HL-60/S4 (cell line): ENCODE data around the gene KIF16B.
"Not testable (repeated sequence)": the region's sequence is repeated elsewhere in the genome, so short reads cannot be mapped to it uniquely, and the experiment has no call there.

Source experiments
- in situ Hi-C: fragments of 300-500 bp; cut with MboI; formaldehyde crosslinking; loops from 2 replicates; pipeline ENCODE4 v1.14.3; 2022; ENCODE audit warnings: low sequenced_read_pairs

The KIF16B gene

GRCh38 chr20:16596404-16596803, 23.2 kb upstream of the KIF16B start:
- in situ Hi-C loops, result not testable (repeated sequence)

DNA sequence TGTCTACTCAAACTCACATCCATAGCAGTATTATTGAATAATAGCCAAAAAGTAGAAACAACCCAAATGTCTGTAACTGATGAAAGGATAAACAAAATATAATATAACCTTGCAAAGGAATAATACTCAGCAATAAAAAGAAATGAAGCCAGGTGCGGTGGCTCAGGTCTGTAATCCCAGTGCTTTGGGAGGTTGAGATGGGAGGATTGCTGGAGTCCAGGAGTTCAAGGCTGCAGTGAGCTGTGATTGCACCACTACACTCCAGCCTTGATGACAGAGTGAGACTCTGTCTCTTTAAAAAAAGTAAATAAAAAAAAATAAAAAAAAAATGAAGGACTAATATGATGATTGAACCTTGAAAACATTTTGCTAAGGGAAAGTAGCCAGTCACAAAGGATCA, 22.1 kb upstream of the KIF16B start:
- in situ Hi-C loops, result no loop called here

DNA sequence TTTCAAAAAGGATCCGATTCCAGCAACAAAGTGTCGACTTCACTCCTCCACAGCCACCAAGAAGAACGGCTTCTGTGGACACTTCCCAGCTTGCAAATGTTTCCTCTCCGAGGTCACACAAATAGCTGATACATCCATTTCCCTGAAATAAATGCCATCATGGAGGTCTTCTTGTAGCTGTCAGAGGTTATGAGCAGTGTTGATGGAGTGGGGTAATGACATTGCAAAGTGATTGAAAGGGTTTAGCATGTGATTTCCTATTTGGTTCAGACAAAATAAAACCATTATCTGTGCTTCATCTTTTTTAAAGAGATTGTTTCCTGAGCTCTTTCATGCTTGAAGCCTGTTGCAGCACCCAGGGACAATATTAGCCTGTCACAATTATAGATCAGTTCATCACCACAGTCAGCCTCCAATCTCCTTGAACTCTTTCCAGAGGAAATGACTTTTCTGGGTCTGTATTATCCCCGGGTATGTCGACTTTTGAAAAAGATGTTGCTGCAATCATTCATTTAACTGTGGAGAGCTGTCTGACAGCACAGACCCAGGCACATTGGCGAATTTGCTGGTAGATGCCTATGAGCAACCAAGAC, 16.9 kb upstream of the KIF16B start:
- in situ Hi-C loops, result no loop called here

DNA sequence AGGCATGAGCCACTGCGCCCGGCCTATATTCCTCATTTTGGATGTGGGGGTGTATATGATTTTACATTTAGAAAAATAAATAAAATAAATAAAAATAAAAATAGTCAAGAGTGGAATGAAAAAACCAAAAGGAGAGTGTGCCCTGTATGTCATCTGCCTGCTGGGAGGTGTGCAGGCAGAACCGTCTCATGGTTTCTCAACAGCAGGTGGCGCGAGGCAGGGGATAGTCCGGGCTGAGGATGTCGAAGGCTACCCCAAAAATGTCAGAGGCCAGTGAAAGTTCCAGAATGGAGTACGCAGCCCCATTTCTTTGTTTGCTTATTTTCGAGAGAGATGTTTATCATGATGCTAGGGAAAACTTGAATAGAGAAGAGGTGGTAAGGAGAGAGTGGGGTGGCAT, 16.4 kb upstream of the KIF16B start:
- in situ Hi-C loops, result no loop called here

- in situ Hi-C loops, result no loop called here
These were observed 15.0 kb upstream of the KIF16B start for GRCh38 chr20:16588241-16588640.

GRCh38 chr20:16587066-16587465, 13.8 kb upstream of the KIF16B start:
- in situ Hi-C loops, result no loop called here

DNA sequence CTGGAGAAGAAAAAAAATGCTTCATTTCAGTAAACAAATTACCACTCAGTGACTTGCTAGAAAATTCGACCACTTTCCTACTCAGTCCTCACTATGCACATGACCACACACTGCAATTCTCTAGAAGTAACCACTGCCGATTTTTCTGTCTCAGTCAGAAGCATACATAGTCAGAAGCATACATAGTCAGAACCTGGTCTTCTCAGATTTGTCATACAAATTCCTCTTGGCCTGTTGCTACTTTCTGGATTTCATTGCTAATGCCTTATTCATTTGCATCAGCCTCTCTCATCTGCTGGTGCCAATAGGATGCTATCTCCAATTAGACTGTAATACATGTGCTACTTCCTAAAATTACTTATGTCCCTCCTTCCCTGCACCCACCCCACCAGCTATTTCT, 10.2 kb upstream of the KIF16B start:
- in situ Hi-C loops, result no loop called here

DNA sequence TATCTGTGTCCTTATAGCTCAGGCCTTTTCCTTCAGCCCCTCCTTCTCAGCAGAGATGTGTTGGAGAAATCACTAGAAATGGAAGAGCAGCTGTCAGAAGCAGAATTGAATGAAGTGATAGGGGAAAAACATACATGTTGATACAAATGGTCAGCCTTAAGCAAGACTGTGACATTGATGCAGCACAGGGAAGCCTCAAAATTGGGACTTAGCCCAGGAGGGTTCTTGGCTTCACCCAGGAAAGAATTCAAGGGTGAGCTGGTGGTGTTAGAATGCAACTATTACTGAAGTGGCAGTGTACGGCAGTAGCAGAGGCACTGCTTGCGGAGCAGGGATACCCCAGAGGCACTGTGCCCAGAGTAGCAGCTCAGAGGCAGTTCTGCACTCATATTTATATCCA, 8.0 kb upstream of the KIF16B start:
- in situ Hi-C loops, result no loop called here

GRCh38 chr20:16580620-16581019, 7.4 kb upstream of the KIF16B start:
- in situ Hi-C loops, result no loop called here

DNA sequence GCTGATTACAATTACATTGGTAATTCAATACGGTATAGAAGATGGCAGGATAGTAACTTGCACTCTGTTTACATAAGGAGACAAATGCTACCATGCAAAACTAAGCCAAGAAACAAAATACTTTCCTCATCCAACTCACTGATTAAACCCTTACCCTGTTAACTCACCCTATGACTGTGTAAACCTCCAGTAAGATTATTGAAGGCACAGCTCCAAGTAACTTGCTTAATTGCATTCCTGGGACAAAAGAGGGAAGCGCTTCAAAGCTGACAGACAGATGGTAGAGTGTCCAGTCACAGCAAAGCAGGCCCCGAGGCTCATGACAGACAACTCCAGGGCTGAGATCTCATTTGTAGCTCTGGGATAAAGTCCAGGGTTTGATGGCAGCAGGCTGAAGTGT, 6.9 kb upstream of the KIF16B start:
- in situ Hi-C loops, result no loop called here

- in situ Hi-C loops, result no loop called here
These were observed 3.0 kb upstream of the KIF16B start for GRCh38 chr20:16576219-16576618.

DNA sequence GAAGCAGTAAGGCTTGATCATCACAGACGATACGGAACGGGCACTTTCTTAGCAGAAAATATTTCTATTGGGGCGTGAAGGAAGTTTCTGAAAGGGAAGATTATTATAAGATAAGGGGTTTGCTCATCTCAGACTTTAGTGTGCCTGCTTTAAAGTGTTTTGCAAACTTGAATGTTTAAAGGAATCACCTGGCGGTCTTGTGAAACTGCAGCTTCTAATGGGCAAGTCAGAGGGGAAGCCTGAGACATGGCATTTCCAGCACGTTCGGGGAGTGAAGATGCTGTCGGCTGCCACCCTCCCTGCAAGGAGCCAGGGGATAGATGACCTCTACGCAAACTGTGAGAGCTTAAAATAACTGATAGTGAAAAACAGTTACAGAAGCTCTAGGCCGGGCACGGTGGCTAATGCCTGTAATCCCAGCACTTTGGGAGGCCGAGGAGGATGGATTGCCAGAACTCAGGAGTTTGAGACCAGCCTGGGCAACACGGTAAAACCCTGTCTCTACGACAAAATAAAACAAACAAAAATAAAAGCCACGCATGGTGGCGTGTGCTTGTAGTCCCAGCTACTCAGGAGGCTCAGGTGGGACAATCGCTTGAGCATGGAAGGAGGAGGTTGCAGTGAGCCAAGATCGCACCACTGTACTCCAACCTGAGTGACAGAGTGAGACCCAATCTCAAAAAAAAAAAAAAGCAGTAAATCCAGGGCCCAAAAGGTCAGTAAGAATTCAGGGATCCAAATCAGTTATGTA, 2.3 kb upstream of the KIF16B start:
- in situ Hi-C loops, result no loop called here

- in situ Hi-C loops, result no loop called here
These were observed 1.6 kb upstream of the KIF16B start for GRCh38 chr20:16574656-16575355.

DNA sequence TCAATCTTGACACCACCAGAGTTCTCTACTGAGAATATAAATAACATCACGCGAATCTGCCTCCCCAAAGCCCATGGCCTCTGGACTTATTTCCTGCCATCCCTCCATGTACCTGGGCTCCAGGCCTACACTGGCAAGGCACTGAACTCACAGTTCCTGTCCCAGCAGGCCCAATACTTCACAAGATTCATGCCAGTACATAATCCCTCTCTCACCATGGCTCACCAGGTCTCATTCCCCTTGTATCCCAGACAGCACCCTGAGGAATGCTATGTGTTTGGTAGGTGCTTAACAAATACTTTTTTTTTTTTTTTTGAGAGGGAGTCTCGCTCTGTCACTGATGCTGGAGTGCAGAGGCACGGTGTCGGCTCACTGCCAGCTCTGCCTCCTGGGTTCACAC, 1.9 kb downstream of the KIF16B start:
- in situ Hi-C loops, result no loop called here

- in situ Hi-C loops, result no loop called here
These were observed 3.7 kb downstream of the KIF16B start for GRCh38 chr20:16569246-16570153.

- in situ Hi-C loops, result no loop called here
These were observed 7.2 kb downstream of the KIF16B start for GRCh38 chr20:16566080-16566479.

DNA sequence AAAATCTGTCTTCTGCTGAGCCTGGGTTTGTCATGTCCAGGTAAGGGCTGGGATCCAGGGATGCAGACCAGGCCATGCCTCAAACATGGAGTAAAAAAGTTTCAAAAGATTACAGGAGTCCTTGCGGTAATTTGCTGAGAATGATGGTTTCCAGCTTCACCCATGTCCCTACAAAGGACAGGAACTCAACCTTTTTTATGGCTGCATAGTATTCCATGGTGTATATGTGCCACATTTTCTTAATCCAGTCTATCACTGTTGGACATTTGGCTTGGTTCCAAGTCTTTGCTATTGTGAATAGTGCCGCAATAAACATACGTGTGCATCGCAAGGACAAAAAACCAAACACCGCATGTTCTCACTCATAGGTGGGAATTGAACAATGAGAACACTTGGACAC, 9.2 kb downstream of the KIF16B start:
- in situ Hi-C loops, result not testable (repeated sequence)

DNA sequence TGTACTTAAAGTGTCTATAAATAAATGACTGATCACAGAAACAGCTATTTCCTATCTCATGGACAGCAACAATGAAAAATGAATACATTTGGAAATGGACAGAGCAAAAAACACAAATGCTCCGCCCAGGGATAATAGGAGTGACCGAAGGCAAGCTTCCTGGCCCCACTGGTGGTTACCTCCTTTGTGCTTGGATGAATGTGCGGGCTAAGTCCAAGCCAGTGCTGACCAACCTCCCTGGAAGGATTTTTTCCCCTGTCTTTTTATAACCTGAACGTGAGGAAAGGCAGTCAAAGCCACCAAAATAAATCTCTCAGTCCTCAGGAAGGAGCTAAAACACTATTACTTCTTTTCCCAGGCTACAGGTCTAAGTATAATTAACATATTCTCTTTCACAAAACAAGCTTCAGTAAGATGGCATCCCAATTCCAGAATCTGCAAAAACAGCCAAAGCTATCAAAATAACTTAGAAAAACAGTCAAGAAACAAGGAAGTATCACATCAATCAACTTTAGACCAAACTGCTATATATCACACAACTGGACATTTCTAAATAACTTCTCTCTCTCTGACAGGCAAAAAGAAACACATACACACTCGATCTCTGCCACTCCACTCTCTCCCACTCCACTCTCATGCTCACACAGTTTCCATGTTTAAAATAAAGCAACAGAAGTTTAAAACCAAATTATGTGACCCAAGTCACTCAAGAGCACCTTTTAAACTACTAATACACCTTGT, 10.0 kb downstream of the KIF16B start:
- in situ Hi-C loops, result no loop called here

- in situ Hi-C loops, result no loop called here
These were observed 11.0 kb downstream of the KIF16B start for GRCh38 chr20:16562259-16562658.

DNA sequence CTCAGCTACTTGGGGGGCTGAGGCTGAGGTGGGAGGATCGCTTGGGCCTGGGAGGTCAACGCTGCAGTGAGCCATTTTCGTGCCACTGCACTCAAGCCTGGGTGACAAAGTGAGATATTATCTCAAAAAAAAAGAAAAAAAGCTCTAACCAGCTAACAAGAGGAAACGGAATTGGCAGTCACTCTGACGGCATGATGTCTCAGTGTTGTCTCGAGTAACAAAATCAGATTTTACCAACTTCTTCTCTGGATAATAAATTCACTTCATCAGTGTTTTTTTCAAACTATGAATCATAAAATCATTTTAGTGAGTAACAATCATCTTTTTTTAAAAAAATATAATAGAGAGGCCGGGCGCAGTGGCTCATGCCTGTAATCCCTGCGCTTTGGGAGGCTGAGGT, 12.6 kb downstream of the KIF16B start:
- in situ Hi-C loops, result no loop called here

- in situ Hi-C loops, result no loop called here
These were observed 13.0 kb downstream of the KIF16B start for GRCh38 chr20:16560216-16560615.
